Small intestine (tissue), 7 donors: ENCODE data around the gene ZNF254. TPM values are rescaled to one million over a fixed set of nuclear protein-coding genes. Genes with fewer than 3 reads are reported as not detected.
"Not testable (repeated sequence)": the region's sequence is repeated elsewhere in the genome, so short reads cannot be mapped to it uniquely, and the experiment has no call there.

Source experiments
- DNase-seq, 2 donors: peaks; one replicate each; pipeline versions ENCODE4 v3.0.0 to v3.0.0-alpha.2; 2013
- FAIRE-seq: peaks from 2 replicates; lab custom pipeline; 2012; peaks lifted over from hg19 to GRCh38; lab: Jason Lieb, UNC
- H3K27ac ChIP-seq, 3 donors: one replicate each; pipeline ENCODE4 v1.5.1; 2013; ENCODE audit warnings: low read length in 2 of 3, mild to moderate bottlenecking in 2 of 3, control low read depth in 1 of 3, inconsistent platforms in 1 of 3, low read depth in 1 of 3, moderate library complexity in 1 of 3
- H3K27me3 ChIP-seq, 3 donors: one replicate each; pipeline ENCODE4 v1.6.1; 2013; ENCODE audit warnings: low read length in 3 of 3, inconsistent platforms in 1 of 3; ENCODE audit not compliant: control insufficient read depth in 3 of 3, insufficient read depth in 3 of 3
- H3K36me3 ChIP-seq, 3 donors: one replicate each; pipeline ENCODE4 v1.6.1; 2013; ENCODE audit warnings: low read length in 3 of 3, inconsistent platforms in 1 of 3, low read depth in 1 of 3, mild to moderate bottlenecking in 1 of 3, moderate library complexity in 1 of 3; ENCODE audit not compliant: control insufficient read depth in 3 of 3, insufficient read depth in 2 of 3
- H3K4me1 ChIP-seq, 3 donors: one replicate each; pipeline ENCODE4 v1.6.1; 2013; ENCODE audit warnings: low read length in 2 of 3, inconsistent platforms in 1 of 3, low read depth in 1 of 3, mild to moderate bottlenecking in 1 of 3, moderate library complexity in 1 of 3; ENCODE audit not compliant: control insufficient read depth in 3 of 3, insufficient read depth in 2 of 3
- H3K4me3 ChIP-seq, 3 donors: one replicate each; pipeline ENCODE4 v1.5.1; 2013; ENCODE audit warnings: low read length in 3 of 3, control low read depth in 1 of 3, inconsistent platforms in 1 of 3, low read depth in 1 of 3, mild to moderate bottlenecking in 1 of 3, moderate library complexity in 1 of 3
- H3K9me3 ChIP-seq, 2 donors: one replicate each; pipeline ENCODE4 v1.6.1; 2013; ENCODE audit warnings: low read depth in 1 of 2, low read length in 1 of 2; ENCODE audit not compliant: control insufficient read depth in 2 of 2, insufficient read depth in 1 of 2
- WGBS, 3 donors: extraction: QIAGEN DNeasy Blood & Tissue Kit; methylation state at CpG; one replicate each; pipeline ENCODE4 v1.1.7; 2013; 5-methylcytosine and 5-hydroxymethylcytosine counted together
- polyA plus RNA-seq, 4 donors: library from polyadenylated mRNA; stranded (reverse) in 3 of 4; unstranded in 1 of 4; fragments of 200-250 nt in 3 of 4; fragments of 120-200 nt in 1 of 4; gene quantifications; one replicate each; pipeline versions ENCODE4 v1.2.1 to v1.2.3, GENCODE V29; 2013
- donor health status: healthy with polysubstance abuse.
- donor health status: control.
- donor health status: control.
- donor health status: Bipolar disorder and iron deficiency.
- donor health status: healthy.

Gene ZNF254
- polyA plus RNA-seq, 4 donors = 1.1 to 20.6 (median 4.7) TPM

DNA sequence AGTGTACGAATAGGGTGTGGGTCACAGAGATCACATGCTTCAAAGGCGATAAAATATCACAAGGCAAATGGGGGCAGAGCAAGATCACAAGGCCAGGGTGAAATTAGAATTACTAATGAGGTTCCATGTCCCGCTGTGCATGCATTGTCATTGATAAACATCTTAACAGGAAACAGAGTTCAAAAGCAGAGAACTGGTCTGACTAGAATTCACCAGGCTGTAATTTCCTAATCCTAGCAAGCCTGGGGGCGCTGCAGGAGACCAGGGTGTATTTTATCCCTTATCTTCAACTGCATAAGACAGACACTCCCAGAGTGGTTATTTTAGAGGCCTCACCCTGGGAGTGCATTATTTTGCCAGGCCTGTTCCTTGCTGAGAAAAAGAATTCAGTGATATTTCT is 11.5 kb upstream of the ZNF254 start:
- not testable (repeated sequence) for H3K36me3 ChIP-seq, H3K9me3 ChIP-seq, DNase-seq, H3K27me3 ChIP-seq, FAIRE-seq, H3K27ac ChIP-seq, H3K4me1 ChIP-seq, H3K4me3 ChIP-seq
- WGBS, 3 donors = 82 to 91% (median 90%) methylated on average over 4 of the region's 4 CpGs

DNA sequence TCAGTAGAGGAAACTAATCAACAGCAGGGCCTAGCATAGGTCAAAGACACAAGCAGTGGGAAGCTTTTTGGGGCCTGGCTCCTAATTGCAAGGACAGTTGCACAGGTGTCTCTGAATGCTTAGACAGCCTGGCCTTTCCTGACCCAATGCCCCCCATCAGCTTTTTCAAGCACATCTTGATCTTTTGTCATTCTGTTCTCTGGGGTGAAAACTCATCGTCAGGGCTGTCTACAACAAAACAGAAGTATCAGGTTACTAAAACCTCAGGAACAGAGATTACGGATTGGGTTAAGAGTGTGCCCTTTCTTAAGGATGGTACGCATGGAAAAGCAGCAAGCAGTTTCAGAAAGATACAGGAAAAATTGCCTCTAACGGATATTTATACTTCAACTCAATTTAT is 8.3 kb upstream of the ZNF254 start:
- no peak for FAIRE-seq
- Histone ChIP-seq H3K4me3 (no peak overlapping the region), H3K27me3 (no peaks in the 10 kb centered on the region), H3K9me3 (peaks cover 3 to 9% of the 10 kb centered on the region in 2 donors), H3K36me3 (peaks cover 0 to 4% (median 3%) of the 10 kb centered on the region in 3 donors), H3K27ac (no peak overlapping the region), H3K4me1 (no peaks in the 10 kb centered on the region)
- no peak for DNase-seq
- whole genome bisulfite sequencing, 3 donors = 93 to 97% (median 93%) methylated on average over 4 of the region's 4 CpGs

DNA sequence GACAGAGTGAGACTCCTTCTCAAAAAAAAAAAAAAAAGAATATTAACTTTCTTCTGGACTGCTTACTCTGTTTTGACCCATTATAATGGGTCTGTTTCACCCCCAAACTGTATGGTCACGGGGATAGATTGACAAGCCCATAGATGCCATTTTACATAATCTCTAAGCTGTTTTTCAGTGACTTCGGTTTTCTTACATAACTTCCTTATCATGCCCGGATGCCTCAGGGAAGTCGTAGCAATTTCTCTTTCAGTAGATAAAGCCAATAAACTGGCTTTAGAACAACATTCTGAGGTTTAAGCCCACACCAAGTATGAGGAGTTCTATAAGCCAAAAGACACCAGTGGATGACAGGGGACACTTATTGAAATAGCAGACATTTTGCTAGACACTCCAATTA is 5.9 kb upstream of the ZNF254 start:
- Histone ChIP-seq H3K27ac (no peak overlapping the region), H3K36me3 (peaks cover 0 to 4% (median 3%) of the 10 kb centered on the region in 3 donors), H3K4me3 (no peak overlapping the region), H3K27me3 (no peaks in the 10 kb centered on the region), H3K9me3 (peaks cover 0 to 3% of the 10 kb centered on the region in 2 donors), H3K4me1 (no peaks in the 10 kb centered on the region)
- 69 to 83% (median 72%) methylated on average over 4 of the region's 4 CpGs for WGBS, 3 donors
- no peak for FAIRE-seq
- DNase-seq = no peak

DNA sequence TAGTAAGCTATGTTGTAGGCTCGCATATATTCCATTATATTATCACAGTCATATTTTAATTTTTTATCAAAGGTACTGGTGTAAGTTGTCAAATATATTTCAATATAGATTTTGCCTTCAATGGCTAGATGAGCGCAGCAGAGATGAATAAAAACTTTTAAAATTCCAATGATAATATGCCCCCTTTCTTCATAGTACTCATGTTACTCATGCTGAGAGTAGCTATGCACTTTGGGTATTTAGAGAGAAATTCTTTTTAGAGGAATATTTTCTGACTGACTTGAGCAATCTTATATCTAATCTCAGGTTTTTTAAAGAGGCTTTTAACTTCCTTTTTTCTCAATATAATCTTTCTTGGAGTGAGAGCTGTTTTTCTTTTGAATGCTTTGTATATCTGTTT is 11.4 kb downstream of the ZNF254 start:
- Histone ChIP-seq H3K27ac (no peak overlapping the region), H3K27me3 (no peaks in the 10 kb centered on the region), H3K9me3 (peaks cover 0 to 22% of the 10 kb centered on the region in 2 donors), H3K36me3 (peaks cover 0 to 8% (median 0%) of the 10 kb centered on the region in 3 donors), H3K4me3 (no peak overlapping the region), H3K4me1 (no peaks in the 10 kb centered on the region)
- WGBS, 3 donors = 95 to 97% (median 95%) methylated on average over 2 of the region's 2 CpGs
- no peak for FAIRE-seq
- no peak for DNase-seq

DNA sequence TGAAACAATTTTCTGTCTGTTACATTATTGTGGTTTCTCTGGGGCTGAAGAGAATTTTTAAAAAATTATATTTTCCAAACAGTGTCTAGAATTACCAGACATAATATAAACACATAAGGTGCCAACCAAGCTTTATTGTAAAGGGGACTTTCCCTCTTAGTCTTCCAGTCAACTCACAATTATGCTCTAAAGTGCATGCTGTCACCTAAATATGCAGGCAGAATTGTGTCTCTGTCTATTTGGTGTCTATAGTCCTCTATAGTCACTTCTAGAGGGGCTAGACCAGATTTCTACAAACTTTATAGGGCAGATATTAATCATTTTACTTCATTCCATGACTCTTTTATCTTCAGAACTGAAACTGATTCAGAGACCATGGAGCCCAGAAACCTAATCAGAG is 12.8 kb downstream of the ZNF254 start:
- peaks cover 0 to 19% of the 10 kb centered on the region in 2 donors for H3K9me3 ChIP-seq
- H3K4me1 ChIP-seq = no peaks in the 10 kb centered on the region
- H3K27me3 ChIP-seq = no peaks in the 10 kb centered on the region
- no peak for FAIRE-seq
- no peak for DNase-seq
- H3K27ac ChIP-seq = no peak overlapping the region
- peaks cover 0 to 10% (median 0%) of the 10 kb centered on the region in 3 donors for H3K36me3 ChIP-seq
- no peak overlapping the region for H3K4me3 ChIP-seq

DNA sequence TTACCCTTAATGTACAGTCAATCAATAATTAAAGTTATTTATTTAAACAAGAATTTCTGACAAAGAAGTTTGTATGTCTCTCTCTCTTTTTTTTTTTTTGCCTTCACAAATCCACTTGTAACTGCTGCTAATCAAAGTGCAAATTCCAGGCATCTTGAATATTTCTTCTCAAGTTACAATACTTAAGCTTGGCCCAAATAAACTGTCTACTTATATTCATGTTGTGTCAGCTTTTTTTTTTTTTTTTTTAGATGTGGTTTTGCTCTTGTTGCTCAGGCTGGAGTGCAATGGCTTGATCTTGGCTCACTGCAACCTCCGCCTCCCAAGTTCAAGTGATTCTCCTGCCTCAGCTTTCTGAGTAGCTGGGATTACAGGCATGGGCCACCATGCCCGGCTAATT is 13.6 kb downstream of the ZNF254 start:
- peaks cover 0 to 19% of the 10 kb centered on the region in 2 donors for H3K9me3 ChIP-seq
- H3K4me3 ChIP-seq, H3K27ac ChIP-seq, FAIRE-seq, DNase-seq, H3K27me3 ChIP-seq, H3K36me3 ChIP-seq, H3K4me1 ChIP-seq: not testable (repeated sequence)
- WGBS, 3 donors = 82 to 96% (median 88%) methylated on average over 2 of the region's 2 CpGs

DNA sequence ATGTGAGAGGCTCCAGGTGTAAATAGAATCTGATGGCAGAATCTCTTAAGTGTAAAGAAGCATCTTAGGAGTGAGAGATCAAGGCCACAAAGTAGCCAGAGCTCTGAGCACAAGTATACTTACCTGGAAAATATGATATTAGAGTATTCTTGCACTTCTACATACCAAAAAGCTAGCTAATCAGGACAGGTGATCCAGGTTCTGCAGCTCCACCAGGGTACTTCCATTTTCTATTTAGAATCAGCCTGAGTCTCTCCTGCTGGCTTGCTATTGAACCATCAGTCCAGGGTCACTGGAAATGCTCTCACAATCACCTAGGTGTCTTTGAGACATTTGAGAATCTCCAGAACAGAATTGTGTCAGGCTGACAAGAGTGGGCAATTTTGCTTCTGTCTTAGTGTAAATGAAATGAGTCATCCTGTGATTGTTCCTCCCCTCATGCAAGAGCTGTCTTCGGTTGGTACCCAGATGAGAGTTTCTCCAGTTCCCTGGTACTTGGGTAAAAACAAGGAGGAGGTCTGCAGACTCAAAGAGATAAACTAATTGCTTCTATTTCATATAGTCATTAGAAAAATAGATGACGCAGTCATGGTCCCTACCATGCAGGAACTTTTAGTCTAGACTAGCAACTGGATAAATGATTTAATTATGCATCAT is 14.6 kb downstream of the ZNF254 start:
- H3K4me1 ChIP-seq = no peaks in the 10 kb centered on the region
- peaks cover 0 to 10% (median 3%) of the 10 kb centered on the region in 3 donors for H3K36me3 ChIP-seq
- H3K4me3 ChIP-seq = no peak overlapping the region
- H3K27ac ChIP-seq = no peak overlapping the region
- no peak for FAIRE-seq
- 87 to 91% (median 89%) methylated on average over 2 of the region's 2 CpGs for WGBS, 3 donors
- peaks cover 0 to 16% of the 10 kb centered on the region in 2 donors for H3K9me3 ChIP-seq
- no peak for DNase-seq
- no peaks in the 10 kb centered on the region for H3K27me3 ChIP-seq

DNA sequence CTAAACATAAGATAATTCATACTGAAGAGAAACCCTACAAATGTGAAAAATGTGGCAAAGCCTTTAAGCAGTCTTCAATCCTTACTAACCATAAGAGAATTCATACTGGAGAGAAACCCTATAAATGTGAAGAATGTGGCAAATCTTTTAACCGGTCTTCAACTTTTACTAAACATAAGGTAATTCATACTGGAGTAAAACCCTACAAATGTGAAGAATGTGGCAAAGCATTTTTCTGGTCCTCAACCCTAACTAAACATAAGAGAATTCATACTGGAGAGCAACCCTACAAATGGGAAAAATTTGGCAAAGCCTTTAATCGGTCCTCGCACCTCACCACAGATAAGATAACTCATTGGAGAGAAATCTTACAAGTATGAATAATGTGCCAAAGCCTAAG is 40.6 kb downstream of the ZNF254 start:
- FAIRE-seq (no peak), DNase-seq (no peak)
- Histone ChIP-seq H3K27ac (no peak overlapping the region), H3K36me3 (peaks cover 0 to 13% (median 4%) of the 10 kb centered on the region in 3 donors), H3K4me3 (no peak overlapping the region), H3K9me3 (peaks cover 2 to 18% of the 10 kb centered on the region in 2 donors), H3K4me1 (no peaks in the 10 kb centered on the region), H3K27me3 (no peaks in the 10 kb centered on the region)
- WGBS, 3 donors = 97 to 99% (median 98%) methylated on average over 3 of the region's 3 CpGs

DNA sequence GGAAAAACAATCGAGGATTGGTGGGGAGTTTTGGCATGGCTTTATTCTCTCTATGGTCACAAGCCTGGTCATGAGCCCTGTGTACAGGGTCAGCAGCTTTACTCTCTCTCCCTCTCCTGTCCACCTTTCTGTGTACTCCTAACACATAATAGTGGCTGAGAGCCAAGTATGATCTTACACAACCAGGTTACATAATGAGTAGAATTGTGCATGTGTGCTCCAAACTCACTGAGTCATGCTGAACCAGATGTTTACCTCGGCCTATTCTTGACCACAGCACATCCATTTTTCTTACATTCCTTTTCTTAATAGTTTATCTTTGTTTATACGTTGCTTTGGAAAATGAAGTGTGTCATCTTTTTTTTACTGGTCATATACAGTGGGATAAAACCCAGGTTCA is 53.1 kb downstream of the ZNF254 start:
- Histone ChIP-seq H3K36me3 (peaks cover 0 to 4% (median 0%) of the 10 kb centered on the region in 3 donors), H3K27me3 (no peaks in the 10 kb centered on the region), H3K9me3 (peaks cover 2 to 39% of the 10 kb centered on the region in 2 donors), H3K4me3 (no peak overlapping the region), H3K4me1 (no peaks in the 10 kb centered on the region), H3K27ac (no peak overlapping the region)
- WGBS, 3 donors = 84 to 94% (median 85%) methylated on average over 3 of the region's 3 CpGs
- DNase-seq (no peak), FAIRE-seq (no peak)
